NCI-H2196 (cell line): ENCODE data around the gene TTLL12.
A peak's percentile ranks its signal among the peaks of the same experiment; 100 is the strongest.

Experiments
- DNase-seq: peaks from one replicate; lab custom pipeline; 2025; ENCODE audit not compliant: unreplicated experiment; lab: John Stamatoyannopoulos, UW

Gene TTLL12

GRCh38 chr22:43174941-43175531 lies 11.9 kb downstream of the TTLL12 start:
- peak; percentile 33 for DNase-seq

GRCh38 chr22:43173976-43174720 lies 12.8 kb downstream of the TTLL12 start:
- DNase-seq, result no peak

GRCh38 chr22:43173566-43173965 lies 13.4 kb downstream of the TTLL12 start:
- no peak for DNase-seq

GRCh38 chr22:43172191-43172590 lies 14.7 kb downstream of the TTLL12 start:
- DNase-seq, result no peak

- no peak for DNase-seq
These were observed 15.3 kb downstream of the TTLL12 start for GRCh38 chr22:43171607-43172006.

- DNase-seq, result no peak
These were observed 15.9 kb downstream of the TTLL12 start for GRCh38 chr22:43171019-43171491.

- DNase-seq, result no peak
These were observed 16.8 kb downstream of the TTLL12 start for GRCh38 chr22:43170131-43170480.

GRCh38 chr22:43169310-43170130 lies 17.4 kb downstream of the TTLL12 start:
- no peak for DNase-seq

GRCh38 chr22:43168471-43169309 lies 18.2 kb downstream of the TTLL12 start:
- no peak for DNase-seq

- no peak for DNase-seq
These were observed 19.8 kb downstream of the TTLL12 start for GRCh38 chr22:43167001-43167589.

GRCh38 chr22:43166132-43166930 lies 20.6 kb downstream of the TTLL12 start:
- DNase-seq, result no peak

GRCh38 chr22:43164636-43165035 lies 22.3 kb downstream of the TTLL12 start:
- DNase-seq, result no peak

GRCh38 chr22:43163241-43163795 lies 23.6 kb downstream of the TTLL12 start:
- no peak for DNase-seq

- no peak for DNase-seq
These were observed 24.4 kb downstream of the TTLL12 start for GRCh38 chr22:43162412-43163150.

- no peak for DNase-seq
These were observed 26.3 kb downstream of the TTLL12 start for GRCh38 chr22:43160497-43161126.

GRCh38 chr22:43159484-43160178 lies 27.3 kb downstream of the TTLL12 start:
- DNase-seq, result peak; percentile 16

- DNase-seq, result no peak
These were observed 28.0 kb downstream of the TTLL12 start for GRCh38 chr22:43158778-43159483.
